Measurements from ENCODE around the gene TINAG.

DNA sequence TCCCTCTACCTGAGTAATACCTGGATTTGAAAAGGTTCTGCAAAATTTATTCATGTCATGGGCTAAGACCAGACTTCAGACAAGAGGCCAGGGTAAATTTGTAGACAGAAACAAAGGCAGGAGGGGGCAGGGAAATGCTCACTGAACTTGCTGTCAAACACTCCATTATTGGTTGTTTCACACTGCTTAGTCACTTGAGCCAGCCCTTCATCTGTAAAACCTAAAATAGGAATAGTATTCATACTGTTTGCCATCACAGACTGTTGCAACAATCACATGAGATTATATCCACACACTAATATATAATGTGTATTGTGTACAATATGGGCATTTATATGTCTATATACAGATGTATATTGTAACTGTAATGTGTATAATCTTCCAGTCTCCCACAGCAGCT is 6.5 kb upstream of the TINAG start:
- TF ChIP-seq EZH2 (IDR thresholded peaks at IDR 0.05; ENCODE audit: insufficient read depth, poor library complexity, severe bottlenecking) (no peak), EZH2phosphoT487 (IDR thresholded peaks at IDR 0.05; ENCODE audit: insufficient read depth, low read depth) (no peak)
